HL-60 (cell line): ENCODE data around the gene ATXN7.

Source experiments
- DNase-seq, 2 experiments: peaks; one replicate each; pipeline ENCODE4 v3.0.0-alpha.2; 2010 to 2020; ENCODE audit warnings: low read depth in 1 of 2, low spot score in 1 of 2
- H3K27ac ChIP-seq: fragments of 250-450 bp; sonication (Bioruptor Pico); replicated peaks from 2 replicates; pipeline ENCODE4 v1.5.1; 2020; ENCODE audit warnings: mild to moderate bottlenecking, moderate library complexity
- H3K27me3 ChIP-seq: fragments of 250-450 bp; sonication (Bioruptor Pico); 2 replicates; pipeline ENCODE4 v1.5.1; 2021; ENCODE audit warnings: mild to moderate bottlenecking, moderate library complexity; ENCODE audit not compliant: insufficient read depth, poor library complexity, severe bottlenecking
- H3K4me3 ChIP-seq: replicated peaks from 2 replicates; pipeline ENCODE4 v1.5.1; 2011; ENCODE audit warnings: mild to moderate bottlenecking, control low read depth, low read length; ENCODE audit not compliant: insufficient read depth
- CTCF ChIP-seq: IDR thresholded peaks from one replicate; pipeline ENCODE4 v1.5.1; 2011; ENCODE audit warnings: low read length, control low read depth, inconsistent platforms; ENCODE audit not compliant: insufficient read depth
- GABPA ChIP-seq: IDR thresholded peaks from 2 replicates; pipeline ENCODE4 v1.6.1; 2012; ENCODE audit warnings: low read depth
- POLR2AphosphoS5 ChIP-seq: IDR thresholded peaks from 2 replicates; pipeline ENCODE4 v1.6.1; 2012; ENCODE audit warnings: low read depth
- SPI1 ChIP-seq: IDR thresholded peaks from 2 replicates; pipeline ENCODE4 v1.6.1; 2012; ENCODE audit warnings: low read depth, mild to moderate bottlenecking, borderline replicate concordance
- TF ChIP-seq, protein P1 (sequence below): IDR thresholded peaks from 2 replicates; pipeline ENCODE4 v1.6.1; 2012; ENCODE audit warnings: low read depth; ENCODE audit not compliant: insufficient replicate concordance

Gene ATXN7

GRCh38 chr3:63980830-63981498 is 117.3 kb downstream of the ATXN7 start:
- no peak for TF ChIP-seq SPI1
- no peak for TF ChIP-seq CTCF
- TF ChIP-seq, protein P1, sequence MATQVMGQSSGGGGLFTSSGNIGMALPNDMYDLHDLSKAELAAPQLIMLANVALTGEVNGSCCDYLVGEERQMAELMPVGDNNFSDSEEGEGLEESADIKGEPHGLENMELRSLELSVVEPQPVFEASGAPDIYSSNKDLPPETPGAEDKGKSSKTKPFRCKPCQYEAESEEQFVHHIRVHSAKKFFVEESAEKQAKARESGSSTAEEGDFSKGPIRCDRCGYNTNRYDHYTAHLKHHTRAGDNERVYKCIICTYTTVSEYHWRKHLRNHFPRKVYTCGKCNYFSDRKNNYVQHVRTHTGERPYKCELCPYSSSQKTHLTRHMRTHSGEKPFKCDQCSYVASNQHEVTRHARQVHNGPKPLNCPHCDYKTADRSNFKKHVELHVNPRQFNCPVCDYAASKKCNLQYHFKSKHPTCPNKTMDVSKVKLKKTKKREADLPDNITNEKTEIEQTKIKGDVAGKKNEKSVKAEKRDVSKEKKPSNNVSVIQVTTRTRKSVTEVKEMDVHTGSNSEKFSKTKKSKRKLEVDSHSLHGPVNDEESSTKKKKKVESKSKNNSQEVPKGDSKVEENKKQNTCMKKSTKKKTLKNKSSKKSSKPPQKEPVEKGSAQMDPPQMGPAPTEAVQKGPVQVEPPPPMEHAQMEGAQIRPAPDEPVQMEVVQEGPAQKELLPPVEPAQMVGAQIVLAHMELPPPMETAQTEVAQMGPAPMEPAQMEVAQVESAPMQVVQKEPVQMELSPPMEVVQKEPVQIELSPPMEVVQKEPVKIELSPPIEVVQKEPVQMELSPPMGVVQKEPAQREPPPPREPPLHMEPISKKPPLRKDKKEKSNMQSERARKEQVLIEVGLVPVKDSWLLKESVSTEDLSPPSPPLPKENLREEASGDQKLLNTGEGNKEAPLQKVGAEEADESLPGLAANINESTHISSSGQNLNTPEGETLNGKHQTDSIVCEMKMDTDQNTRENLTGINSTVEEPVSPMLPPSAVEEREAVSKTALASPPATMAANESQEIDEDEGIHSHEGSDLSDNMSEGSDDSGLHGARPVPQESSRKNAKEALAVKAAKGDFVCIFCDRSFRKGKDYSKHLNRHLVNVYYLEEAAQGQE, result no peak
- TF ChIP-seq GABPA, result no peak
- TF ChIP-seq POLR2AphosphoS5, result no peak
- no peak for DNase-seq
- Histone ChIP-seq H3K27ac (no peak overlapping the region), H3K4me3 (no peak overlapping the region), H3K27me3 (no peaks in the 10 kb centered on the region)

DNA sequence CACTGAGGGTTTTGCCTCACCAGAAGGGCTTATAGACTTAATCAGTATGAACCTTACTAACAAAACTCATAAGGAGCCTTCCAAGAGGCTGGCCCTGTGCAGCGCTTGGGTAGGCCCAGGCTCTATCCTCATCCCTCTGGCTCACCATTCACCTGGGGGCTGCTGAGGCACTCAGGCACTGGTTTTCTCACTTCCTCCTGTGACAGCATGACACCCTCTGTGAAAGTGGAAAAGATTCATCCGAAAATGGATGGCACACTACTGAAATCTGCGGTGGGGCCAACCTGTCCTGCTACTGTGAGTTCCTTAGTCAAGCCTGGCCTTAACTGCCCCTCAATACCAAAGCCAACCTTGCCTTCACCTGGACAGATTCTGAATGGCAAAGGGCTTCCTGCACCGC is 118.3 kb downstream of the ATXN7 start:
- no peaks in the 10 kb centered on the region for H3K27me3 ChIP-seq
- TF ChIP-seq CTCF (no peak), GABPA (no peak), SPI1 (no peak), POLR2AphosphoS5 (no peak)
- TF ChIP-seq, protein P1, result no peak
- H3K4me3 ChIP-seq, result no peak overlapping the region
- no peak overlapping the region for H3K27ac ChIP-seq
- no peak for DNase-seq

GRCh38 chr3:63984391-63984790 is 120.7 kb downstream of the ATXN7 start:
- DNase-seq, result no peak
- H3K27ac ChIP-seq, result no peak overlapping the region
- no peaks in the 10 kb centered on the region for H3K27me3 ChIP-seq
- no peak overlapping the region for H3K4me3 ChIP-seq
- TF ChIP-seq SPI1, result no peak
- TF ChIP-seq CTCF, result no peak
- TF ChIP-seq POLR2AphosphoS5, result no peak
- TF ChIP-seq, protein P1, result no peak
- TF ChIP-seq GABPA, result no peak
